Dendritic cell treated with granulocyte-macrophage colony-stimulating factor and Interleukin-4, amounts not matched to agents 40 ng/mL and 50 ng/mL, for 4 days (primary cell): Measurements from ENCODE around the gene SCN1B.
"Not testable (repeated sequence)": the region's sequence is repeated elsewhere in the genome, so short reads cannot be mapped to it uniquely, and the experiment has no call there.

Source experiments
- H3K27ac Mint-ChIP-seq: one replicate; pipeline ENCODE4 v1.8.0; 2022; ENCODE audit warnings: mild to moderate bottlenecking, mixed read lengths
- H3K27me3 Mint-ChIP-seq: one replicate; pipeline ENCODE4 v1.8.0; 2022; ENCODE audit warnings: mild to moderate bottlenecking, mixed read lengths
- H3K36me3 Mint-ChIP-seq: one replicate; pipeline ENCODE4 v1.8.0; 2022; ENCODE audit warnings: low read depth, mixed read lengths
- H3K4me1 Mint-ChIP-seq: one replicate; pipeline ENCODE4 v1.8.0; 2022; ENCODE audit warnings: low read depth, mixed read lengths
- H3K4me3 Mint-ChIP-seq: one replicate; pipeline ENCODE4 v1.8.0; 2022; ENCODE audit warnings: mild to moderate bottlenecking, moderate library complexity, mixed read lengths
- H3K9me3 Mint-ChIP-seq: one replicate; pipeline ENCODE4 v1.8.0; 2022; ENCODE audit warnings: mixed read lengths
- intact Hi-C: fragments of 100-400 bp; cut with micrococcal nuclease; formaldehyde crosslinking; loops from one replicate; pipeline ENCODE4 v1.15.0; 2022

Gene SCN1B

DNA sequence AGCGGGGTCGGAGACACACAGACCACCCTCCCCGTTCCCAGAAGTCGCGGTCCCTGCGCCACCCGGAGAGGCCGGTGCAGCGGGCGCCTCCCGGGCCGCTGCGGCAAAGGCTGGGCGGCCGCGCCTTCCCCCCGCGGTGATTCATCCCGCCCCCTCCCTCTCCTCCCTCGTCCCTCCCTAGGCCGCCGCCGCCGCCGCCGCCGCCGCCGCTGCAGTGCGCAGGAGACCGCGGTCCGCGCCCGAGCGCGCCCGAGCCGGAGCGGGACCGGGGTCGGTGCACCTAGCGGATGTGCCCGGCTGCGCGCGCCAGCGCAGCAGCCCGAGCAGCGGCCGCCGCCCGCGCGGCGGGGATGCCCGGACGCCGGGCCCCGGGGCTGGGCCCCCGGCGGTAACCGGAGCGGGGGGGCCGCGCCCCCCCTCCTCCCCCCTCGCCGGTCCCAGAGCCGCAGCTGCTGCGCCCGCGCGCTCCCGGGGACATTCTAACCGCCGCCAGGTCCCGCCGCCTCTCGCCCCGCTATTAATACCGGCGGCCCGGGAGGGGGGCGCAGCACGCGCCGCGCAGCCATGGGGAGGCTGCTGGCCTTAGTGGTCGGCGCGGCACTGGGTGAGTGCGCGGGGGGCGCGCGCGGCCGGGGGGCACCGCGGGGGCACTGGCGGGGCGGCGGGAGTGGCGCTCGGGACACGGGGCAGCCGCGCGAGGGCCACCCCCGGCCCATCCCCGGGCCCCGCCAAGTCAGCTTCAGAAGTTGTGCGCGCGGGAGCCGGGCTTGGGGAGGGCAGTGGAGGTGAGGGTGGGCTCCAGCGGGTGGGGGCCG, at the start of gene SCN1B:
SCN1B (plus strand) TSS at position 214 of the 815 bp plus-strand sequence; CDS start at position 565, 351 bp downstream.
- no peaks in the 10 kb centered on the region for H3K9me3 Mint-ChIP-seq
- H3K27me3 Mint-ChIP-seq, result peaks cover 50% of the 10 kb centered on the region
- H3K4me3 Mint-ChIP-seq, result peak within 1 kb of the TSS; percentile 55
- intact Hi-C loops, result no loop called here
- H3K27ac Mint-ChIP-seq, result no peak within 1 kb of the TSS
- peaks cover 14% of the 10 kb centered on the region for H3K4me1 Mint-ChIP-seq
- H3K36me3 Mint-ChIP-seq, result peaks cover 31% of the 10 kb centered on the region

DNA sequence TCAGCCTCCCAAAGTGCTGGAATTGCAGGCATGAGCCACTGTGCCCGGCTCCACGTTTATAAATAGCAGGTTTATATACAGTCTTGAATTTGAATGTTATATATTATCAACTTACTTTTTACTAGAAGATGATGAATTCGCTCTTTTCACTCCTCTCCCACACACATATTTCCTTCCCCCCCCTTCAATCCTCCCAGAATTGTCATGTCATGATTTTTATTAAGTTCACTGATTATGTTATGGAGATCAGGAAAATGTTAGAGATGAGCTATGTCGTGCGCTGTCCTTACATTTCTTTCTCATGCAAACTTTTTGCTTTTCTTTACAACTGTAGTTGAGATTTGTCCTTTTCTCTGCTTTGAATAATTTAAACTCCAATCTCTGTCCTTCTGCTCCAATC, 48.0 kb upstream of the SCN1B start:
- Mint-ChIP-seq H3K27ac (no peak overlapping the region), H3K9me3 (peaks cover 8% of the 10 kb centered on the region)

DNA sequence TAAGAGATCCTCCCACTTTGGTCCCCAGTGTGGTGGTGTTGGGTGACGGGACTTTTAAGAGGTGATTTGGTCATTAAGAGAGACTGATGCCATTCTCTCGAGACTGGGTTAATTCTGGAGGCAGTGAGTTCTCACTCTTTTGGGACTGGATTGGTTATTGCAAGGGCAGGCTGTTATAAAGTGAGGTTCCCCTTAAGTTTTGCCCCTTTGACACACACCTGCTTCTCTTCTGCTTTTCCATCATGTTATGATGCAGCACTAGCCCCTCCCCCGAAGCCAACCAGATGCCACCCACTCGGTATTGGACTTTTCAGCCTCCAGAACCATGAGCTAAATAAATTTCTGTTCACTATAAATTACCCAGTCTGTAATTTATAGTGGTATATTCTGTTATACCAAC, 46.5 kb upstream of the SCN1B start:
- Mint-ChIP-seq H3K4me3 (no peak overlapping the region), H3K9me3 (peaks cover 8% of the 10 kb centered on the region), H3K27ac (no peak overlapping the region), H3K27me3 (peaks cover 2% of the 10 kb centered on the region), H3K36me3 (no peaks in the 10 kb centered on the region), H3K4me1 (peaks cover 23% of the 10 kb centered on the region)
- intact Hi-C loops, result no loop called here

More for the DNA sequence above, 48.0 kb upstream of the SCN1B start:
- peaks cover 17% of the 10 kb centered on the region for H3K4me1 Mint-ChIP-seq
- H3K36me3 Mint-ChIP-seq, result no peaks in the 10 kb centered on the region
- H3K4me3 Mint-ChIP-seq, result no peak overlapping the region
- H3K27me3 Mint-ChIP-seq, result peaks cover 2% of the 10 kb centered on the region
- intact Hi-C loops, result no loop called here

DNA sequence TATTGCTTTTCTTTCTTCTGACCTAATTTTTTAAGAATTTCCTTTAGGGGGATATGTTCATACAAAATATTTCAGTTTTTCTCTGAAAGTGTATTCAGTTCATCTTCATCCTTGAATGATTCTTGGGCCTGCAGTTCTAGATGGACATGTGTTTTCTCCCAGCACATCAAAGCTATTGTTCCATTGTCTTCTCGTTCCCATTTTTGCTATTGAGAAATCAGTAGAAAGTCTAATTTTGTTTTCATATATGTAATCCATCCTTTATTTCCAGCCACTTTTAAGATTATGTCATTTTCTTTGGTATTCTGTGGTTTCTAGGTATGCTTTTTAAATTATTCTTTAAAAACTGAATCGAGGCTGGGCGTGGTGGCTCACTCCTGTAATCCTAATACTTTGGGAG, 46.0 kb upstream of the SCN1B start:
- peaks cover 2% of the 10 kb centered on the region for H3K27me3 Mint-ChIP-seq
- intact Hi-C loops, result no loop called here
- no peak overlapping the region for H3K27ac Mint-ChIP-seq
- H3K4me3 Mint-ChIP-seq, result no peak overlapping the region
- H3K4me1 Mint-ChIP-seq, result peaks cover 28% of the 10 kb centered on the region
- peaks cover 8% of the 10 kb centered on the region for H3K9me3 Mint-ChIP-seq
- H3K36me3 Mint-ChIP-seq, result no peaks in the 10 kb centered on the region

DNA sequence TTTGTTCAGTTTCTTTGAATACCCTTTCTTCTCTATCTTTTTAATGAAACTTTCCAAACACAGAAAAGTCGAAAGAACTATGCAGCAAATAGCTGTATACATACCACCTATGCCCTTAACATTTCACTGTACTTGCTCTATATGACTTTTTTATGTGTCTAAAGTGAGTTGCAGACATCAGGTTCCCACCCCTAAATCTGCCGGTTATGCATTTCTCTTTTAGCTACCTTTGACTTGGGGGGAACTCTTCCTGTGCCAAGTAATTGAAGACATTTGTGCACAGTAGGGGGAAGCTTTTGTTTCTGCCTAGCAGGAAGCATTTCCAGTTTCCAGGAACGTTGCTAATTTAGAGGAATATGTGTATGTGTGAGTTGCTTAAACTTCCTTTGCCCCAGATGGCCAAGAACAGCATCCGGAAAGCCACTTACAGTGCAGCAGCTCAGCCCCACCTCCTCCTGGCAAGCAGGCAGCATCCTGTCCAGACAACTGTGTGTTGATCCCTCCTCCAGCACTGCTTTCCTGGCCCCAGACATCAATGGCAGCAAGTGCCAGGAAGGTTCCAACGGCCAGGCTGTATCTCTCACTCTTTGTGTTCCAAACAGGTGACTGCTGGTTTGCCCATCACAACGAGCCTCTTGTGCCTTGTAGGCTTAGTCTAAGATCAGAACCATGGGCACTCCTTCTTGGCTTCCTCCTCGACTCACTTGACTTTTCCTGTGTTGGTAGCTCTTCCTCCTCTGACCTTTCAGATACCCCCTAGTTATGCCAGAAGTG, 44.8 kb upstream of the SCN1B start:
- Mint-ChIP-seq H3K36me3 (no peaks in the 10 kb centered on the region), H3K4me3 (no peak overlapping the region), H3K27me3 (peaks cover 2% of the 10 kb centered on the region), H3K9me3 (peaks cover 8% of the 10 kb centered on the region), H3K27ac (no peak overlapping the region), H3K4me1 (peaks cover 35% of the 10 kb centered on the region)
- intact Hi-C loops, result no loop called here

DNA sequence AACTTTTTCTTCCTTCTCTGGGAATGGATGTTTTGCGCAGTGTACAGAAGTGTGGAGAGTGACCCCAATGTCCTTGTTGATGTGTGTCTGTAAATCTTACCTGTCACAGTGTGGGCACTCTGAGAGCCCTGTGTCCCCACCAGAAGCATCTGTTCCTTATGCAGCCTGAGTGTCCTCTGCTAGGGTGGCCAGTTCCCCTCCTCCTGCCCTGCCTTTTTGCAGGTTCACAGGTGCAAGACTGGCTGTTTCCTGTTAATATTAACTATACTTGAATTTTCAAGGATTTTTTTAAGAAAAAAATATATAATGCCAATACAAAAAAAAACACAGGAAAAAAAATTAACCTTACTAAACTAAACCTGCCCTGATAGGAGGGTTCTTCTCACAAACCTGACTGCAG, 42.2 kb upstream of the SCN1B start:
- peaks cover 39% of the 10 kb centered on the region for H3K4me1 Mint-ChIP-seq
- H3K9me3 Mint-ChIP-seq, result peaks cover 8% of the 10 kb centered on the region
- peak overlapping the region; percentile 71 for H3K27ac Mint-ChIP-seq

DNA sequence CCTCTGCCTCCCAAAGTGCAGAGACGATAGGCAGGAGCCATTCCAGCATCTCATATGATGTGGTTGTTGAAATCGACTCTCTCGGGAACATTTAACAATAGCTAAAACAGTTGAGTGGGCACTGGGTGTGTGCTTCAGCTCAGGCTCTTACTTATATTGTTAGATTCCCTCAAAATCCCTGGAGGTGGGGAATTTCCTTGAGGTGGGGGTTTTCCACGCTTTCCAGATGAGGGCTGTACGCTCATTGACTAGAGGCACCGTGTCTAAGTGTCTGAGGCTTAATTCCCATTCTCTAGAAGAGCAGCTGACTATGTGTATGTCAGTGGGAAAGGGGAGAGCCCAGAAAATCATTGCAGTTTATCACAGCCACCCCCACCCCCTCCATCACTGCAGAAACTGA, 41.0 kb upstream of the SCN1B start:
- peaks cover 42% of the 10 kb centered on the region for H3K4me1 Mint-ChIP-seq
- peaks cover 8% of the 10 kb centered on the region for H3K27me3 Mint-ChIP-seq
- H3K36me3 Mint-ChIP-seq, result no peaks in the 10 kb centered on the region
- peaks cover 2% of the 10 kb centered on the region for H3K9me3 Mint-ChIP-seq
- no peak overlapping the region for H3K4me3 Mint-ChIP-seq
- intact Hi-C loops, result no loop called here
- peak overlapping the region; percentile 71 for H3K27ac Mint-ChIP-seq

More for the DNA sequence above, 42.2 kb upstream of the SCN1B start:
- Mint-ChIP-seq H3K4me3 (no peak overlapping the region), H3K27me3 (peaks cover 2% of the 10 kb centered on the region), H3K36me3 (no peaks in the 10 kb centered on the region)
- intact Hi-C loops, result no loop called here

DNA sequence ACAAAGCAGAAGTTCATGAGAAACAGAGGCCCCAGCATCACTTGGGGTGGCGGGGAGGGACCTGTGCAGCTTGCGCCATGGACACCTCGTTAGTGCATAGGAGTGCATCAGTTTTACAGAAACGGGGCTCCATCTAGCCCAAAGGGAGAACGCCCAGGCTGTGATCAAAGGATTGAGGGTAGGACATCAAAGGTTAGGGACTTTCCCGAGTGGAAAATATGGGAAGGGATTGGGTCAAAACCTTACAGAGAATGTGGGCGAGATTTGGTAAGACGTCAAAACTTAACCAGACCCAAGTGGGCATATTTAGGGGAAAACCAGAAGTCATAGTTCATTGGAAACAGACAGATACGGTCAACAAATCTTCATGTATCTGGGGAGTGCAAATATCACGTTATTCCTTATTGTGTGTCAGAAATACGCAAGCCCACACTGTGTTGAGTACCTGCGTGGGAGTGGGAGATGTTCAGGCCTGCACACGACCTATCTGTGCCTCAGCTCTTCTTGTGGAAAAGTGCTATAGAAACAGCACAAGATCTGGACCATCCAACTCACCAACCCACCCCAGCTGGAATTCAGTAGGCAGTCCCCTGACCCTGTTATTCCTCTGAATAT, 39.6 kb upstream of the SCN1B start:
- Mint-ChIP-seq H3K27ac (peak overlapping the region; percentile 28), H3K4me3 (no peak overlapping the region), H3K27me3 (peaks cover 7% of the 10 kb centered on the region), H3K36me3 (no peaks in the 10 kb centered on the region), H3K4me1 (peaks cover 38% of the 10 kb centered on the region), H3K9me3 (no peaks in the 10 kb centered on the region)
- intact Hi-C loops, result no loop called here

DNA sequence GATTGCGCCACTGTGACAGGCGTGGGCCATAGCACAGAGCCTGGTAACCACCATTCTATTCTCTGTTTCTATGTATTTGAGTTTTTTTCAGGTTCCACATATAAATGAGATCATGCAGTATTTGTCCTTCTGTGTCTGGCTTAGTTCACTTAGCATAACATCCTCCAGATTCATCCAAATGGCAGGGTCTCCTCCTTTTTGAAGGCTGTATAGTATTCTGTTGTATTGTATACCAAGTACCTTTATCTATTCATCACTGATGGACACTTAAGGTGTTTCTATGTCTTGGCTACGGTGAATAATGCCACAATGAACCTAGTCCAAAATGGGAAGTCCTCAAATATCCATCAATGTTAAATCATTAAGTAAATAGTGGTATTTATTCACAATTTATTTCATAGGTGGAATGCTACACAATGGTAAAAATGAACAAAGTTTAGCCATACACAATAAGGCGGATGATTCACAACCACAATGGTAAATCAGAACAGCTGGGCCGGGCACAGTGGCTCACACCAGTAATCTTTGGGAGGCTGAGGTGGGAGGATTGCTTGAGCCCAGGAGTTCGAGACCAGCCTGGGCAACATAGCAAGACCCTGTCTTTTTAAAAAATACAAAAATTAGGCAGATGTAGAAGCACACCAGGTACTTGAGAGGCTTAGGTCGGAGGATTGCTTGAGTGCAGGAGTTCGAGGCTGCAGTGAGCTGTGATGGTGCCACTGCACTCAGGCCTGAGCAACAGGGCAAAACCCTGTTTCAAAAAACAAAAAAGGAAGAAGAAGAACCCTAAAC, 38.5 kb upstream of the SCN1B start:
- H3K4me1 Mint-ChIP-seq, result peaks cover 44% of the 10 kb centered on the region
- intact Hi-C loops, result no loop called here
- no peak overlapping the region for H3K4me3 Mint-ChIP-seq
- no peak overlapping the region for H3K27ac Mint-ChIP-seq
- H3K9me3 Mint-ChIP-seq, result no peaks in the 10 kb centered on the region
- peaks cover 6% of the 10 kb centered on the region for H3K27me3 Mint-ChIP-seq
- H3K36me3 Mint-ChIP-seq, result no peaks in the 10 kb centered on the region

DNA sequence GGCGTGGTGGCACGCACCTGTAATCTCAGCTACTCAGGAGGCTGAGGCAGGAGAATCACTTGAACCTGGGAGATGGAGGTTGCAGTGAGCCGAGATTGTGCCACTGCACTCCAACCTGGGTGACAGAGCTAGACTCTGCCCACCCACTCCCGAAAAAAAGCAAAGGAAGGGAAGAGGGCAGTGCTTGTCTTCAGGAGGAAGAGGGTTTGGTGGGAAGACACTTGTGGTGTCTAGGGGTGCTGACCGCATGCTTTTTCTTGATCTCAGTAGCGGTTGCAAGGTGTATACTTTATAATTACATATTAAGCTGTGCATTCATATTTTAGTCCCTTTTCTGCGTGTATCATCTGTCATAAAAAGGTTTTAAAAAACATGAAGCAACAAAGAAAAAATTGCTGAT, 37.7 kb upstream of the SCN1B start:
- intact Hi-C loops, H3K27ac Mint-ChIP-seq, H3K4me3 Mint-ChIP-seq, H3K9me3 Mint-ChIP-seq, H3K27me3 Mint-ChIP-seq, H3K36me3 Mint-ChIP-seq: not testable (repeated sequence)
- H3K4me1 Mint-ChIP-seq, result peaks cover 53% of the 10 kb centered on the region

DNA sequence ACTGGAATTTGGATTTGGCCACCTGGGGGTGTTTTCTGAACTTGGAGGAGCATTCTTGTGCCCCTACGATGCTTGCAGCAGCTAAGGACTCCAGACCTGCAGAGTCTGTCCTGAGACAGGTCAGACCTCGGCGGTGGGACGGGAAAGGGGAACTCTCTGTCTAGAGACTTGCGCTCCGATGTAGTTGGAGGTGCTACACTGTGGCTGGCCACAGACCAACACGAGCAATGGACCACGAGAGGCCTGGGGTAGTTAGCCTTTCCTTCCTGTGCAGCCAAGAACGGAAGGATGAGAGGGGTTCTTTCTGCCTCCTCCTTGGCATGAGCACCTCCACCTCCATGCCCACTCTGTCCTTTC, 36.0 kb upstream of the SCN1B start:
- peaks cover 6% of the 10 kb centered on the region for H3K27me3 Mint-ChIP-seq
- H3K27ac Mint-ChIP-seq, result peak overlapping the region; percentile 69
- no peaks in the 10 kb centered on the region for H3K9me3 Mint-ChIP-seq
- no peaks in the 10 kb centered on the region for H3K36me3 Mint-ChIP-seq
- no peak overlapping the region for H3K4me3 Mint-ChIP-seq
- intact Hi-C loops, result no loop called here
- peaks cover 53% of the 10 kb centered on the region for H3K4me1 Mint-ChIP-seq

DNA sequence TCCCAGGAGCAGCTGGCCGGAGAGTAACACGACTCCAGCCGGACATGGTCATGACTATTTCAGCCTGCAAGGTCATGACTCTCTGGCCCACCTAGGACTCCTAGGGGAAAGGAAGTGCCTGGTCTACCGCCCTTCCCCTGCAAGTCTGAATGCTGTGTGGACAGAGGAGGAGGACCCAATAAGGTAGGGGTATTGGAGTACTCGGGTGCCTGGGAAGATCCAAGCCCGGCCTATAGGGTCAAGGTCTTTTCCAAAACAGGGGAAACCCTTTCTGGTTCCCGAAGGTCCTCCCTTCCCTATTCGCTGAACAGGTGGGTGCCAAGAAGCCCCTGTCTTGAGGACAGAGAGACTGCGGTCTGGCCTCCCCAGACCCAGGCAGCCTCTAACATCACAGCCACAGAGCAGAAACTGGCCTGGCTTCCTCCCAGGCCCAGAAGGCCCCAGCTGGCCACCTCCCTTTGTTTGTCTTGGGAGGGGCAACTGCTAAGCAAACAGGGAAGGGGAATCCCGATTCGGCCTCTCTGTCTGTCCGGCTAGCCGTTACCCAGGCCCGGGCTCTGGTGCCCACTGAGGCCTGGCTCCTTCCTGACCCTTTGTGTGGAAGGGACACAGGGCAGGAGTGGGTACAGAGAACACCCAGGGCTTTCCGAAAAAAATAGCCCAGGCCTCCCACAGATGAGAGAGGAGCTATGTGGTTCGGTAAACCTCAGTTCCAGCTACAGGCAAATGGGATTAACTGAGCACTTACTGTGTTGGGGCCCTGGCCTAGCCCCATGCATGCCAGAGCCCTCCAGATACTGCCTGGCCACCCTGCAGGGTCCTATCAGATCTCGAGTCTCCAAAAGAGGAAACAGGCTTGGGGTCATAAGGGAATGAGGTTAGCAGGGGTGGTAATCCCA, 35.4 kb upstream of the SCN1B start:
- Mint-ChIP-seq H3K9me3 (no peaks in the 10 kb centered on the region), H3K4me3 (no peak overlapping the region), H3K4me1 (peaks cover 58% of the 10 kb centered on the region), H3K36me3 (no peaks in the 10 kb centered on the region), H3K27me3 (peaks cover 6% of the 10 kb centered on the region), H3K27ac (peak overlapping the region; percentile 30)
- intact Hi-C loops, result no loop called here

DNA sequence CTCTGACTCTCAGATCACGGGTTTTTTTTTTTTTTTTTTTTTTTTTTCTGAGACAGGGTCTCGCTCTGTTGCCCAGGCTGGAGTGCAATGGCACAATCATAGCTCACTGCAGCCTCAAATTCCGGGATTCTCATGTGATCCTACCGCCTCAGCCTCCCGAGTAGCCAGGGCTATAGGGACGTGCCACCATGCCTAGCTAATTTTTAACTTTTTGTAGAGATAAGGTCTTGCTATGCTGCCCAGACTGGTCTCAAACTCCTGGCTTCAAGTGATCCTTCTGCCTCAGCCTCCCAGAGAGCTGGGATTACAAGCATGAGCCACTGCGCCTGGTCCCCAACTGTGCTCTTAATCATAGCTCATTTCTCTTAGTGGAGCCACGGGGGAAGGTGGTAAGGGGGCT, 34.7 kb upstream of the SCN1B start:
- Mint-ChIP-seq H3K27me3 (peaks cover 6% of the 10 kb centered on the region), H3K27ac (peak overlapping the region; percentile 30), H3K4me3 (no peak overlapping the region), H3K4me1 (peaks cover 55% of the 10 kb centered on the region), H3K36me3 (no peaks in the 10 kb centered on the region), H3K9me3 (no peaks in the 10 kb centered on the region)
- intact Hi-C loops, result no loop called here
